ENCODE results near the gene ADAM12. TPM values are rescaled to one million over a fixed set of nuclear protein-coding genes. Genes with fewer than 3 reads are reported as not detected.

ADAM12 gene
- total RNA-seq, 4 donors from 2014 or later: 0.78 to 10.5 (median 1.2) TPM

GRCh38 chr10:126117196-126117595, 271.1 kb downstream of the ADAM12 start:
- WGBS, 2 donors: 56 to 74% methylated on average over 3 of the region's 3 CpGs

GRCh38 chr10:126115886-126116285, 272.4 kb downstream of the ADAM12 start:
- Histone ChIP-seq H3K4me1 (peaks cover 0 to 6% (median 0%) of the 10 kb centered on the region in 4 donors), H3K27ac (no peak overlapping the region), H3K27me3 (no peaks in the 10 kb centered on the region), H3K9me3 (peaks cover 0 to 9% (median 3%) of the 10 kb centered on the region in 4 donors), H3K4me3 (no peak overlapping the region), H3K36me3 (no peaks in the 10 kb centered on the region)
- WGBS, 2 donors: 51% methylated on average over 6 of the region's 6 CpGs
- no peak for DNase-seq (ENCODE audit: low spot score in 2 of 2)
- TF ChIP-seq EP300 (IDR thresholded peaks at IDR 0.05) (no peak), CTCF (IDR thresholded peaks at IDR 0.05) (no peak), POLR2A (IDR thresholded peaks at IDR 0.05) (no peak)

More at GRCh38 chr10:126117196-126117595, 271.1 kb downstream of the ADAM12 start:
- H3K4me1 ChIP-seq: no peaks in the 10 kb centered on the region
- no peaks in the 10 kb centered on the region for H3K27me3 ChIP-seq
- H3K36me3 ChIP-seq: no peaks in the 10 kb centered on the region
- no peak overlapping the region for H3K27ac ChIP-seq
- no peak for DNase-seq (ENCODE audit: low spot score in 2 of 2)
- TF ChIP-seq EP300 (IDR thresholded peaks at IDR 0.05) (no peak), CTCF (IDR thresholded peaks at IDR 0.05) (no peak), POLR2A (IDR thresholded peaks at IDR 0.05) (no peak)
- H3K9me3 ChIP-seq: peaks cover 0 to 9% (median 3%) of the 10 kb centered on the region in 4 donors
- H3K4me3 ChIP-seq: no peak overlapping the region

- Histone ChIP-seq H3K9me3 (peaks cover 0 to 9% (median 3%) of the 10 kb centered on the region in 4 donors), H3K27me3 (no peaks in the 10 kb centered on the region), H3K4me3 (no peak overlapping the region), H3K36me3 (no peaks in the 10 kb centered on the region), H3K27ac (no peak overlapping the region), H3K4me1 (peaks cover 0 to 10% (median under 1%) of the 10 kb centered on the region in 4 donors)
- TF ChIP-seq POLR2A (IDR thresholded peaks at IDR 0.05): no peak
- no peak for TF ChIP-seq CTCF (IDR thresholded peaks at IDR 0.05)
- no peak for TF ChIP-seq EP300 (IDR thresholded peaks at IDR 0.05)
- 58 to 69% methylated on average over 8 of the region's 8 CpGs for WGBS, 2 donors
- no peak for DNase-seq (ENCODE audit: low spot score in 2 of 2)
These were observed 273.3 kb downstream of the ADAM12 start for GRCh38 chr10:126114884-126115555.

GRCh38 chr10:126111516-126111915, 276.8 kb downstream of the ADAM12 start:
- Histone ChIP-seq H3K9me3 (no peaks in the 10 kb centered on the region), H3K36me3 (no peaks in the 10 kb centered on the region), H3K4me1 (peaks cover 0 to 10% (median 2%) of the 10 kb centered on the region in 4 donors), H3K27me3 (no peaks in the 10 kb centered on the region), H3K4me3 (no peak overlapping the region), H3K27ac (no peak overlapping the region)
- no peak for DNase-seq (ENCODE audit: low spot score in 2 of 2)
- 46 to 53% methylated on average over 6 of the region's 6 CpGs for WGBS, 2 donors
- TF ChIP-seq POLR2A (IDR thresholded peaks at IDR 0.05) (no peak), CTCF (IDR thresholded peaks at IDR 0.05) (no peak), EP300 (IDR thresholded peaks at IDR 0.05) (no peak)

- whole genome bisulfite sequencing, 2 donors: 10 to 11% methylated on average over 5 of the region's 5 CpGs
These were observed 277.6 kb downstream of the ADAM12 start for GRCh38 chr10:126110489-126111180.

More at GRCh38 chr10:126110489-126111180, 277.6 kb downstream of the ADAM12 start:
- Histone ChIP-seq H3K9me3 (no peaks in the 10 kb centered on the region), H3K4me3 (no peak overlapping the region), H3K27ac (no peak overlapping the region), H3K36me3 (no peaks in the 10 kb centered on the region), H3K27me3 (no peaks in the 10 kb centered on the region), H3K4me1 (peaks cover 0 to 10% (median 2%) of the 10 kb centered on the region in 4 donors)
- TF ChIP-seq EP300 (IDR thresholded peaks at IDR 0.05) (peak in 1 of 2 donors; percentile 61), CTCF (IDR thresholded peaks at IDR 0.05) (no peak), POLR2A (IDR thresholded peaks at IDR 0.05) (no peak)
- DNase-seq (ENCODE audit: low spot score in 2 of 2): peak in 1 of 2 donors; percentile 21
